ENCODE measurements around the gene BCL2. TPM values are rescaled to one million over a fixed set of nuclear protein-coding genes. Genes with fewer than 3 reads are reported as not detected.

The BCL2 gene
- total RNA-seq (10 to 100 TPM; 32.6 to 43.9 (median 36.8) TPM), polyA plus RNA-seq (10 to 100 TPM; 13.7 to 24.0 TPM)
- long read RNA-seq, donor 1, full-length matches to known transcripts, result 13 of 27 reads
- long read RNA-seq, donor 1, partial matches to known transcripts, result 2 of 27 reads
- long read RNA-seq, donor 1, other reads (novel, unspliced or antisense), result 12 of 27 reads
- long read RNA-seq, donor 2, full-length matches to known transcripts, result 12 of 12 reads
- long read RNA-seq, donor 2, partial matches to known transcripts, result 0 of 12 reads
- long read RNA-seq, donor 2, other reads (novel, unspliced or antisense), result 0 of 12 reads
- long read RNA-seq, donor 3, full-length matches to known transcripts, result 4 of 9 reads
- long read RNA-seq, donor 3, partial matches to known transcripts, result 0 of 9 reads
- long read RNA-seq, donor 3, other reads (novel, unspliced or antisense), result 5 of 9 reads

GRCh38 chr18:63319383-63320122 lies at the start of gene BCL2:
Gene BCL2, minus strand, starts transcription at chr18:63319769.
- 0 to 1% (median 1%) methylated on average over 47 to 78 of the region's 78 CpGs for WGBS, 3 donors
- Histone ChIP-seq H3K4me1 (ENCODE audit: insufficient read depth) (peaks cover 3% of the 10 kb centered on the region), H3K27ac (peak within 1 kb of the TSS; percentile 79 to 86), H3K4me3 (peak within 1 kb of the TSS; percentile 73), H3K36me3 (no peaks in the 10 kb centered on the region), H3K27me3 (no peaks in the 10 kb centered on the region), H3K9me3 (no peaks in the 10 kb centered on the region)
- DNase-seq, result peak in 3 of 5 donors; percentile 51 to 66 (median 58)
- intact Hi-C loops (cut with DNase I), result loop anchor here (5.0 to 10.0 kb wide), 7 partner anchors 37 to 302 kb away; no protein-coding TSS in a partner anchor
- TF ChIP-seq POLR2A (IDR thresholded peaks at IDR 0.05), result no peak
- no peak for TF ChIP-seq CTCF (IDR thresholded peaks at IDR 0.05)
- TF ChIP-seq EP300 (IDR thresholded peaks at IDR 0.05), result no peak

DNA sequence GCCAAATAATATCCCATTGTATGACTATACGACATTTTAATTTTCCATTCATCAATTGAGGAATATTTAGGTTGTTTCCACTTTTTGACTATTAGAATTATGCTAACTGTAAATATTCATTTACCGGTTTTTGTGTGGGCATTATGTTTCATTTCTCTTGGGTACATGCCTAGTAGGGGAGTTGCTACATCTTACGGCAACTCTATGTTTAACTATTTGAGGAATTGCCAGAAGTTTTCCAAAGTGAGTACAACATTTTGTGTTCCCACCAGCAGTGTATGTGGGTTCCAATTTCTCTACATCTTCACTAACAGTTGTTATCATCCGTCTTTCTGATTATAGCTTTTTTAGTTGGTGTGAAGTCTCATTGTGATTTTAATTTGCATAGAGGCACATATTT lies 49.0 kb upstream of the BCL2 start:
- no peak for DNase-seq
- peaks cover 2% of the 10 kb centered on the region for H3K4me1 ChIP-seq (ENCODE audit: insufficient read depth)
- H3K36me3 ChIP-seq, result no peaks in the 10 kb centered on the region
- intact Hi-C loops (cut with DNase I), result loop anchor here in 1 of 4 donors (10.0 kb wide), 2 partner anchors 56 to 844 kb away; partner anchors contain the start of genes VPS4B and ZCCHC2
- H3K27ac ChIP-seq, result no peak overlapping the region
- peak overlapping the region; percentile 100 for H3K4me3 ChIP-seq
- WGBS, 3 donors, result 50 to 54% (median 53%) methylated on average over 4 of the region's 4 CpGs
- H3K27me3 ChIP-seq, result no peaks in the 10 kb centered on the region
- no peak for TF ChIP-seq CTCF (IDR thresholded peaks at IDR 0.05)
- TF ChIP-seq POLR2A (IDR thresholded peaks at IDR 0.05), result no peak
- no peaks in the 10 kb centered on the region for H3K9me3 ChIP-seq

- Histone ChIP-seq H3K36me3 (no peaks in the 10 kb centered on the region), H3K27me3 (no peaks in the 10 kb centered on the region), H3K9me3 (no peaks in the 10 kb centered on the region), H3K4me1 (ENCODE audit: insufficient read depth) (peaks cover 2% of the 10 kb centered on the region), H3K27ac (peak within 1 kb of the TSS; percentile 93 to 97), H3K4me3 (peak within 1 kb of the TSS; percentile 100)
- TF ChIP-seq EP300 (IDR thresholded peaks at IDR 0.05) (no peak), CTCF (IDR thresholded peaks at IDR 0.05) (no peak), POLR2A (IDR thresholded peaks at IDR 0.05) (peak; percentile 88)
- intact Hi-C loops (cut with DNase I), result loop anchor here in 2 of 4 donors (2.0 to 10.0 kb wide), 3 partner anchors 55 to 843 kb away; partner anchors contain the start of genes VPS4B (in 2 of the 2) and ZCCHC2 (in 1 of the 2)
- 0 to 1% (median 1%) methylated on average over 34 to 90 of the region's 90 CpGs for WGBS, 3 donors
- DNase-seq, result peak; percentile 95 to 98 (median 96)
Measured at GRCh38 chr18:63367053-63367953, 47.7 kb upstream of the BCL2 start, which contains the start of gene KDSR. Gene KDSR, minus strand, starts transcription at chr18:63367206. Its CDS starts 88 bp downstream, at chr18:63367118.

All from ovary (tissue), 10 donors.